Testis (tissue), 2 donors: ENCODE measurements around the gene COX19.

Experiments used
- CTCF ChIP-seq, 3 experiments: fragments of 450-650 bp in 2 of 3; fragments of 200-600 bp in 1 of 3; sonication (generic) in 1 of 3; IDR thresholded peaks; one replicate each; pipeline ENCODE4 v1.5.1; 2016 to 2019; ENCODE audit warnings: antibody characterized with exemption in 3 of 3, mild to moderate bottlenecking in 2 of 3, moderate library complexity in 1 of 3
- POLR2A ChIP-seq: fragments of 450-650 bp; IDR thresholded peaks from one replicate; pipeline ENCODE4 v1.6.1; 2017; ENCODE audit warnings: antibody characterized with exemption, mild to moderate bottlenecking, moderate library complexity

GRCh38 chr7:1012004-1012715 is 36.8 kb upstream of the COX19 start:
- TF ChIP-seq POLR2A (no peak), CTCF (IDR thresholded peaks at IDR 0.05) (no peak)
